Measurements from ENCODE around the gene KRTAP16-1. TPM values are rescaled to one million over a fixed set of nuclear protein-coding genes. Genes with fewer than 3 reads are reported as not detected.
A peak's percentile ranks its signal among the peaks of the same experiment; 100 is the strongest.

The KRTAP16-1 gene
- total RNA-seq, 1 donor from 2014 or later: not detected

GRCh38 chr17:41327411-41328120 lies 18.5 kb upstream of the KRTAP16-1 start:
- Mint-ChIP-seq H3K4me3 (no peak overlapping the region), H3K36me3 (no peaks in the 10 kb centered on the region), H3K27me3 (ENCODE audit: low read depth) (no peaks in the 10 kb centered on the region), H3K27ac (no peak overlapping the region), H3K9me3 (no peaks in the 10 kb centered on the region), H3K4me1 (peaks cover 14% of the 10 kb centered on the region)
- TF ChIP-seq CTCF (IDR thresholded peaks at IDR 0.05; ENCODE audit: unreplicated experiment): no peak
- no peak for DNase-seq (ENCODE audit: low spot score in 2 of 2, unreplicated experiment in 2 of 2)

- H3K4me1 Mint-ChIP-seq: peaks cover 16% of the 10 kb centered on the region
- no peak for DNase-seq (ENCODE audit: low spot score in 2 of 2, unreplicated experiment in 2 of 2)
- no peak overlapping the region for H3K4me3 Mint-ChIP-seq
- H3K9me3 Mint-ChIP-seq: no peaks in the 10 kb centered on the region
- H3K27me3 Mint-ChIP-seq (ENCODE audit: low read depth): no peaks in the 10 kb centered on the region
- no peak for TF ChIP-seq CTCF (IDR thresholded peaks at IDR 0.05; ENCODE audit: unreplicated experiment)
- no peaks in the 10 kb centered on the region for H3K36me3 Mint-ChIP-seq
- H3K27ac Mint-ChIP-seq: no peak overlapping the region
Observed at GRCh38 chr17:41326173-41327145, 17.4 kb upstream of the KRTAP16-1 start.

GRCh38 chr17:41325611-41326010 lies 16.5 kb upstream of the KRTAP16-1 start:
- H3K36me3 Mint-ChIP-seq: no peaks in the 10 kb centered on the region
- no peaks in the 10 kb centered on the region for H3K27me3 Mint-ChIP-seq (ENCODE audit: low read depth)
- H3K4me3 Mint-ChIP-seq: no peak overlapping the region
- H3K27ac Mint-ChIP-seq: no peak overlapping the region
- TF ChIP-seq CTCF (IDR thresholded peaks at IDR 0.05; ENCODE audit: unreplicated experiment): no peak
- H3K4me1 Mint-ChIP-seq: peaks cover 16% of the 10 kb centered on the region
- no peak for DNase-seq (ENCODE audit: low spot score in 2 of 2, unreplicated experiment in 2 of 2)
- H3K9me3 Mint-ChIP-seq: peaks cover 4% of the 10 kb centered on the region

- peaks cover 9% of the 10 kb centered on the region for H3K9me3 Mint-ChIP-seq
- no peak for TF ChIP-seq CTCF (IDR thresholded peaks at IDR 0.05; ENCODE audit: unreplicated experiment)
- H3K27me3 Mint-ChIP-seq (ENCODE audit: low read depth): no peaks in the 10 kb centered on the region
- peaks cover 1% of the 10 kb centered on the region for H3K36me3 Mint-ChIP-seq
- peaks cover 16% of the 10 kb centered on the region for H3K4me1 Mint-ChIP-seq
- DNase-seq (ENCODE audit: low spot score in 2 of 2, unreplicated experiment in 2 of 2): no peak
- H3K27ac Mint-ChIP-seq: no peak overlapping the region
- no peak overlapping the region for H3K4me3 Mint-ChIP-seq
Observed at GRCh38 chr17:41325126-41325525, 16.0 kb upstream of the KRTAP16-1 start.

DNA sequence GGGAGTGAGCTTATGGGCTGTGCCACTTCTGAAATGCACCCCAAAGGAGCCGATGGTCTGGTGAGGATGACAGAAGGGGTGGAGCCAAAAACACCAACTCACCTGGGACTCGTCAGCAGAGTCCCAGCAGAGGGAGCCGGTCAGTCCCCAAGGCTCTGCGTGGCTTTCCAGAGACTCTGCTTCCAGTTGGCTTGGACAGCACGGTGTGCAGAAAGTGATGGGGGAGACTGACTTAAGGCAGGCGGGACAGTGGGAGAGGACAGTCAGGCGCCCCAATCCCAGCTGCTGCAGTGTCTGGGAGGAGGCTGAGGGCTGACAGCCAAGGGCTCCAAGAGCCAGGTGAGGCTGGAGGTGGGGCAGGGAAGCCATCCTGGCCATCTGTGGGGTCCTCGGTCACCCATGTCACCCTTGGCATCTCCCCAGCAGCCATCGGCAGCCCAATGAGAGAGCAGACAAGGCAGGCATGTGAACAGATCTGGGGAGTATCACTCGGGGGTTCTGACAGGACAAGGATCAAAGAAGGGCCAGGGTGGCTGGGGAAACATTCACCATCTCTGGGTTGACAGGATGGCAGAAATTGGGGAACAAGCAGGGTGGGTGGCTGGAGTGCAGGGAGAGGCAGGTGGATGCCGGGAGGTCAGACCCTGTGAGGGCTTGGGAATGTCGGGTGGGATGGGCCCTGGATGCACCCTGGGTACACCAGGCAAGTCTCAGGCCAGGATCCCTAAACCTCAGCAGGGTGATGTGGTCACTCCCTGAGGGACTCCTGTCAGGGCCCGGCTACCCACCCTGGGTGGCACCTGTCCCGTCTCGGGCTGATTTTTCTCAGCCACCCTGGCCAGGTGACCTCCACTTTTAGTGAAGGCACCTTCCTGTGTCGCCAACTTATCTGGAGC lies 15.3 kb upstream of the KRTAP16-1 start:
- H3K9me3 Mint-ChIP-seq: peaks cover 16% of the 10 kb centered on the region
- peaks cover 4% of the 10 kb centered on the region for H3K36me3 Mint-ChIP-seq
- H3K27ac Mint-ChIP-seq: peak overlapping the region; percentile 63
- no peak overlapping the region for H3K4me3 Mint-ChIP-seq
- peaks cover 15% of the 10 kb centered on the region for H3K4me1 Mint-ChIP-seq
- no peak for DNase-seq (ENCODE audit: low spot score in 2 of 2, unreplicated experiment in 2 of 2)
- no peak for TF ChIP-seq CTCF (IDR thresholded peaks at IDR 0.05; ENCODE audit: unreplicated experiment)
- H3K27me3 Mint-ChIP-seq (ENCODE audit: low read depth): no peaks in the 10 kb centered on the region

All from mesothelial cell of epicardium (in vitro differentiated cells).